C4-2B (cell line): ENCODE results near the gene CLEC4D.
"Not testable (repeated sequence)": the region's sequence is repeated elsewhere in the genome, so short reads cannot be mapped to it uniquely, and the experiment has no call there.

Source experiments
- H3K27ac ChIP-seq: fragments of 450-650 bp; 2 replicates; pipeline ENCODE4 v1.5.1; 2017
- CTCF ChIP-seq: fragments of 450-650 bp; conservative IDR thresholded peaks from 2 replicates; pipeline ENCODE4 v1.5.1; 2017; ENCODE audit warnings: mild to moderate bottlenecking
- ZFX ChIP-seq: fragments of 450-650 bp; IDR thresholded peaks from 2 replicates; pipeline ENCODE4 v1.6.1; 2017

The CLEC4D gene

GRCh38 chr12:8554451-8555195 lies 41.3 kb downstream of the CLEC4D start:
- H3K27ac ChIP-seq = no peak overlapping the region
- no peak for TF ChIP-seq CTCF
- no peak for TF ChIP-seq ZFX

- TF ChIP-seq CTCF = no peak
- no peak for TF ChIP-seq ZFX
- H3K27ac ChIP-seq = no peak overlapping the region
Observed at GRCh38 chr12:8556531-8557097, 43.3 kb downstream of the CLEC4D start.

GRCh38 chr12:8559676-8560075 lies 46.4 kb downstream of the CLEC4D start:
- TF ChIP-seq CTCF (no peak), ZFX (no peak)
- no peak overlapping the region for H3K27ac ChIP-seq

GRCh38 chr12:8561011-8561410 lies 47.7 kb downstream of the CLEC4D start:
- H3K27ac ChIP-seq = no peak overlapping the region
- TF ChIP-seq ZFX (no peak), CTCF (no peak)

GRCh38 chr12:8562310-8562709 lies 49.0 kb downstream of the CLEC4D start:
- TF ChIP-seq CTCF (peak; percentile 64), ZFX (no peak)

GRCh38 chr12:8563356-8563755 lies 50.1 kb downstream of the CLEC4D start:
- H3K27ac ChIP-seq = no peak overlapping the region
- TF ChIP-seq ZFX (no peak), CTCF (no peak)

More at GRCh38 chr12:8562310-8562709, 49.0 kb downstream of the CLEC4D start:
- H3K27ac ChIP-seq = no peak overlapping the region

- TF ChIP-seq ZFX = no peak
- TF ChIP-seq CTCF = no peak
- no peak overlapping the region for H3K27ac ChIP-seq
Observed at GRCh38 chr12:8564656-8565055, 51.4 kb downstream of the CLEC4D start.

GRCh38 chr12:8566052-8566451 lies 52.7 kb downstream of the CLEC4D start:
- not testable (repeated sequence) for H3K27ac ChIP-seq
